RWPE2 (cell line): ENCODE measurements around the gene PTPN3.
A peak's percentile ranks its signal among the peaks of the same experiment; 100 is the strongest.

Experiments
- ATAC-seq: fragments of 200-7000 bp; cut with Tn5 transposase; 3 replicates; pipeline ENCODE4 v1.9.1; 2021; ENCODE audit warnings: low read depth
- DNase-seq: peaks from one replicate; pipeline ENCODE4 v3.0.0-alpha.2; 2020; ENCODE audit warnings: low spot score
- H3K27ac ChIP-seq: fragments of 450-650 bp; 2 replicates; pipeline ENCODE4 v1.5.1; 2017; ENCODE audit warnings: mild to moderate bottlenecking; ENCODE audit not compliant: poor library complexity, severe bottlenecking
- H3K27me3 ChIP-seq: fragments of 250-450 bp; sonication (Bioruptor Pico); 2 replicates; pipeline ENCODE4 v1.5.1; 2021; ENCODE audit warnings: mild to moderate bottlenecking, moderate library complexity; ENCODE audit not compliant: insufficient read depth, poor library complexity, severe bottlenecking
- H3K36me3 ChIP-seq: fragments of 250-450 bp; sonication (Bioruptor Pico); 2 replicates; pipeline ENCODE4 v1.5.1; 2020; ENCODE audit warnings: low read depth, mild to moderate bottlenecking, moderate library complexity
- H3K4me1 ChIP-seq: fragments of 250-450 bp; sonication (Bioruptor Pico); 2 replicates; pipeline ENCODE4 v1.5.1; 2021; ENCODE audit warnings: mild to moderate bottlenecking, moderate library complexity; ENCODE audit not compliant: insufficient read depth, poor library complexity, severe bottlenecking
- H3K4me3 ChIP-seq: fragments of 250-450 bp; sonication (Bioruptor Pico); 2 replicates; pipeline ENCODE4 v1.5.1; 2021; ENCODE audit warnings: mild to moderate bottlenecking, moderate library complexity; ENCODE audit not compliant: severe bottlenecking
- H3K9me3 ChIP-seq: fragments of 250-450 bp; sonication (Bioruptor Pico); 2 replicates; pipeline ENCODE4 v1.5.1; 2021; ENCODE audit warnings: mild to moderate bottlenecking, moderate library complexity; ENCODE audit not compliant: severe bottlenecking
- CTCF ChIP-seq: fragments of 450-650 bp; IDR thresholded peaks from one replicate; pipeline ENCODE4 v1.5.1; 2017; ENCODE audit warnings: mild to moderate bottlenecking, moderate library complexity; ENCODE audit not compliant: poor library complexity, severe bottlenecking

The PTPN3 gene

GRCh38 chr9:109329638-109330258 is 168.4 kb downstream of the PTPN3 start:
- ATAC-seq (peak; percentile 3), DNase-seq (no peak)
- no peaks in the 10 kb centered on the region for H3K9me3 ChIP-seq
- no peak for TF ChIP-seq CTCF
- H3K27me3 ChIP-seq = no peaks in the 10 kb centered on the region
- peaks cover 46% of the 10 kb centered on the region for H3K4me1 ChIP-seq
- no peak overlapping the region for H3K4me3 ChIP-seq
- no peaks in the 10 kb centered on the region for H3K36me3 ChIP-seq
- peak overlapping the region; percentile 75 for H3K27ac ChIP-seq

- H3K4me3 ChIP-seq = no peak overlapping the region
- no peaks in the 10 kb centered on the region for H3K27me3 ChIP-seq
- peak overlapping the region; percentile 75 for H3K27ac ChIP-seq
- no peaks in the 10 kb centered on the region for H3K36me3 ChIP-seq
- no peaks in the 10 kb centered on the region for H3K9me3 ChIP-seq
- DNase-seq (peak; percentile 89), ATAC-seq (peak; percentile 84)
- peaks cover 46% of the 10 kb centered on the region for H3K4me1 ChIP-seq
- TF ChIP-seq CTCF = no peak
These were observed 169.0 kb downstream of the PTPN3 start for GRCh38 chr9:109328978-109329637.
